Endothelial cell of umbilical vein (primary cell): ENCODE data around the gene SLC35F3.

Experiments
- CTCF ChIP-seq, 2 donors: IDR thresholded peaks; 1 replicate in 1 of 2; 2 replicates in 1 of 2; pipeline ENCODE4 v1.5.1; 2011; ENCODE audit warnings: low read length in 2 of 2, mild to moderate bottlenecking in 2 of 2, moderate library complexity in 2 of 2, control low read depth in 1 of 2, inconsistent platforms in 1 of 2, low read depth in 1 of 2; ENCODE audit not compliant: insufficient read depth in 1 of 2; ENCODE audit errors: extremely low read depth in 1 of 2
- EZH2 ChIP-seq: IDR thresholded peaks from 2 replicates; pipeline ENCODE4 v1.6.1; 2012; ENCODE audit warnings: borderline replicate concordance, low read depth, mild to moderate bottlenecking, moderate library complexity, low read length, inconsistent platforms; ENCODE audit not compliant: severe bottlenecking
- FOS ChIP-seq: IDR thresholded peaks from 2 replicates; pipeline ENCODE4 v1.6.1; 2011; ENCODE audit warnings: mild to moderate bottlenecking, low read length, moderate library complexity, borderline replicate concordance; ENCODE audit not compliant: insufficient read depth
- JUN ChIP-seq: IDR thresholded peaks from 2 replicates; pipeline ENCODE4 v1.6.1; 2011; ENCODE audit warnings: borderline replicate concordance, low read depth; ENCODE audit not compliant: insufficient read length, insufficient read depth
- MAX ChIP-seq: IDR thresholded peaks from 2 replicates; pipeline ENCODE4 v1.6.1; 2011; ENCODE audit not compliant: insufficient read depth, insufficient read length
- MYC ChIP-seq: IDR thresholded peaks from one replicate; pipeline ENCODE4 v1.6.1; 2011; ENCODE audit warnings: mild to moderate bottlenecking, low read depth, low read length
- POLR2A ChIP-seq: IDR thresholded peaks from 2 replicates; pipeline ENCODE4 v1.6.1; 2012; ENCODE audit warnings: low read depth, mild to moderate bottlenecking, control low read depth, low read length
- POLR2AphosphoS5 ChIP-seq: IDR thresholded peaks from 2 replicates; pipeline ENCODE4 v1.6.1; 2012; ENCODE audit warnings: low read depth, mild to moderate bottlenecking, control low read depth, low read length, moderate library complexity; ENCODE audit not compliant: insufficient read depth

- TF ChIP-seq CTCF (IDR thresholded peaks at IDR 0.05; ENCODE audit: extremely low read depth in 1 of 2, insufficient read depth in 1 of 2, low read depth in 1 of 2, low read length in 2 of 2) (no peak), EZH2 (no peak), POLR2AphosphoS5 (no peak), FOS (no peak), MAX (no peak), POLR2A (no peak), JUN (no peak), MYC (no peak)
Observed at GRCh38 chr1:234093741-234094140, 189.3 kb downstream of the SLC35F3 start.
